Mesenchymal stem cell (in vitro differentiated cells and primary cell): ENCODE measurements around the gene PALLD.
A peak's percentile ranks its signal among the peaks of the same experiment; 100 is the strongest.

Source experiments
- DNase-seq: peaks from one replicate; pipeline ENCODE4 v3.0.0-alpha.2; 2013
- H2AFZ ChIP-seq: one replicate; pipeline ENCODE4 v1.6.1; 2013; ENCODE audit warnings: low read depth, mild to moderate bottlenecking, control low read depth, inconsistent platforms, low read length, moderate library complexity
- H2AK5ac ChIP-seq: 2 replicates; pipeline ENCODE4 v1.6.1; 2013; ENCODE audit warnings: low read length, moderate library complexity, mild to moderate bottlenecking, inconsistent platforms; ENCODE audit not compliant: severe bottlenecking
- H2BK120ac ChIP-seq: one replicate; pipeline ENCODE4 v1.6.1; 2013; ENCODE audit warnings: low read depth, mild to moderate bottlenecking, inconsistent platforms, low read length, moderate library complexity
- H2BK12ac ChIP-seq, 2 experiments: one replicate each; pipeline ENCODE4 v1.6.1; 2013; ENCODE audit warnings: inconsistent platforms in 2 of 2, low read length in 2 of 2, mild to moderate bottlenecking in 2 of 2, moderate library complexity in 2 of 2, control low read depth in 1 of 2
- H2BK15ac ChIP-seq: one replicate; pipeline ENCODE4 v1.6.1; 2013; ENCODE audit warnings: mild to moderate bottlenecking, low read depth, inconsistent platforms; ENCODE audit not compliant: poor library complexity, severe bottlenecking
- H2BK5ac ChIP-seq: 2 replicates; pipeline ENCODE4 v1.6.1; 2013; ENCODE audit warnings: low read depth, mild to moderate bottlenecking, low read length, control low read depth, inconsistent platforms; ENCODE audit not compliant: poor library complexity, severe bottlenecking
- H3K14ac ChIP-seq, 2 experiments: one replicate each; pipeline ENCODE4 v1.6.1; 2013; ENCODE audit warnings: inconsistent platforms in 2 of 2, low read length in 2 of 2, control low read depth in 1 of 2, mild to moderate bottlenecking in 1 of 2, moderate library complexity in 1 of 2
- H3K18ac ChIP-seq, 2 experiments: one replicate each; pipeline ENCODE4 v1.6.1; 2013; ENCODE audit warnings: inconsistent platforms in 2 of 2, low read length in 2 of 2, control low read depth in 1 of 2, low read depth in 1 of 2, mild to moderate bottlenecking in 1 of 2
- H3K23ac ChIP-seq, 2 experiments: one replicate each; pipeline ENCODE4 v1.6.1; 2013; ENCODE audit warnings: inconsistent platforms in 2 of 2, low read length in 2 of 2, mild to moderate bottlenecking in 2 of 2, moderate library complexity in 2 of 2, control low read depth in 1 of 2
- H3K27ac ChIP-seq: 2 replicates; pipeline ENCODE4 v1.5.1; 2013; ENCODE audit warnings: mild to moderate bottlenecking, moderate library complexity, low read length, control low read depth, inconsistent platforms; ENCODE audit not compliant: poor library complexity, severe bottlenecking
- H3K27me3 ChIP-seq, 2 experiments: 2 replicates each; pipeline versions ENCODE4 v1.6.1 to v1.7.0; 2013; ENCODE audit warnings: low read length in 2 of 2, mild to moderate bottlenecking in 2 of 2, moderate library complexity in 2 of 2, control low read depth in 1 of 2, inconsistent platforms in 1 of 2; ENCODE audit not compliant: control insufficient read depth in 1 of 2, insufficient read depth in 1 of 2
- H3K36me3 ChIP-seq, 2 experiments: 2 replicates each; pipeline versions ENCODE4 v1.6.1 to v1.7.0; 2013; ENCODE audit warnings: low read length in 2 of 2, control low read depth in 1 of 2, inconsistent platforms in 1 of 2, low read depth in 1 of 2, mild to moderate bottlenecking in 1 of 2; ENCODE audit not compliant: insufficient read depth in 2 of 2, control insufficient read depth in 1 of 2
- H3K4ac ChIP-seq, 2 experiments: one replicate each; pipeline ENCODE4 v1.6.1; 2013; ENCODE audit warnings: inconsistent platforms in 2 of 2, low read length in 2 of 2, mild to moderate bottlenecking in 2 of 2, moderate library complexity in 2 of 2, control low read depth in 1 of 2, low read depth in 1 of 2
- H3K4me1 ChIP-seq: 2 replicates; pipeline ENCODE4 v1.6.1; 2013; ENCODE audit warnings: low read depth, low read length, control low read depth; ENCODE audit not compliant: control insufficient read depth, insufficient read depth
- H3K4me2 ChIP-seq: 2 replicates; pipeline ENCODE4 v1.6.1; 2013; ENCODE audit warnings: low read length, mild to moderate bottlenecking, inconsistent platforms; ENCODE audit not compliant: poor library complexity, severe bottlenecking
- H3K4me3 ChIP-seq, 2 experiments: 2 replicates each; pipeline versions ENCODE4 v1.5.1 to v1.7.0; 2013; ENCODE audit warnings: low read length in 2 of 2, mild to moderate bottlenecking in 2 of 2, control low read depth in 1 of 2, low read depth in 1 of 2; ENCODE audit not compliant: insufficient read depth in 1 of 2
- H3K79me1 ChIP-seq: replicated peaks from 2 replicates; pipeline ENCODE4 v1.6.1; 2013; ENCODE audit warnings: mild to moderate bottlenecking, control low read depth, low read length, inconsistent platforms; ENCODE audit not compliant: poor library complexity, severe bottlenecking
- H3K9ac ChIP-seq: 2 replicates; pipeline ENCODE4 v1.7.0; 2013; ENCODE audit warnings: mild to moderate bottlenecking, low read length, moderate library complexity
- H3K9me3 ChIP-seq: 2 replicates; pipeline ENCODE4 v1.7.0; 2013; ENCODE audit warnings: mild to moderate bottlenecking, low read length; ENCODE audit not compliant: control insufficient read depth
- H4K8ac ChIP-seq: one replicate; pipeline ENCODE4 v1.6.1; 2013; ENCODE audit warnings: inconsistent platforms, mild to moderate bottlenecking, low read length, moderate library complexity
- H4K91ac ChIP-seq: one replicate; pipeline ENCODE4 v1.6.1; 2013; ENCODE audit warnings: mild to moderate bottlenecking, low read length, inconsistent platforms
- WGBS: methylation state at CpG from one replicate; pipeline ENCODE4 v1.1.7; 2013; ENCODE audit warnings: mixed read lengths; 5-methylcytosine and 5-hydroxymethylcytosine counted together

The PALLD gene

DNA sequence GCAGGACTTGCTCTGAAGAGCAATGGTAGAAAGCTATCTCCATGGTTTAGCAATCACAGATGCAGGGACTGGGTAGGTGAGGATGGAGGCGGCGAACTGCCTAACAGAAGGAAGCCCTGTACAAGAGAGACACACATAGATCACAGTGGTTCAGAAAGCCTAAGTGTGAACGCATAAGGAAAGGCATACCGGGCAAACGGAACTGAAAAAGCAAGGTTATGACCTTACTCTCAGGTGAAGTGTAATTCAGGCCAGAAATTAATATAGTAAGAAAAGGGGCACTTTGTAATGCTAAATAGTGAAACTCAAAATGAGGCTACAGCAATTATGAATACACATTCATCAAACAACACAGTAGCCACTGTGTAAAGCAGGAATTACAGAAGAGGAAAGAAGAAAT, 126.6 kb downstream of the PALLD start:
- no peak overlapping the region for H2BK120ac ChIP-seq
- H4K91ac ChIP-seq, result no peak overlapping the region
- H3K18ac ChIP-seq, result no peak overlapping the region
- 98% methylated on average over 5 of the region's 5 CpGs for WGBS
- no peak overlapping the region for H3K4me2 ChIP-seq
- no peak overlapping the region for H3K14ac ChIP-seq
- no peak overlapping the region for H2BK12ac ChIP-seq
- no peaks in the 10 kb centered on the region for H3K36me3 ChIP-seq
- H3K9ac ChIP-seq, result no peak overlapping the region
- no peak overlapping the region for H3K23ac ChIP-seq
- no peak overlapping the region for H2AFZ ChIP-seq
- no peaks in the 10 kb centered on the region for H3K9me3 ChIP-seq
- DNase-seq, result no peak
- H4K8ac ChIP-seq, result peak overlapping the region; percentile 64
- no peaks in the 10 kb centered on the region for H3K79me1 ChIP-seq
- no peaks in the 10 kb centered on the region for H3K27me3 ChIP-seq
- no peak overlapping the region for H2BK5ac ChIP-seq
- no peak overlapping the region for H3K4ac ChIP-seq
- no peak overlapping the region for H3K4me3 ChIP-seq
- peaks cover 8% of the 10 kb centered on the region for H3K4me1 ChIP-seq
- no peak overlapping the region for H2BK15ac ChIP-seq
- no peak overlapping the region for H3K27ac ChIP-seq
- H2AK5ac ChIP-seq, result peak overlapping the region; percentile 91

DNA sequence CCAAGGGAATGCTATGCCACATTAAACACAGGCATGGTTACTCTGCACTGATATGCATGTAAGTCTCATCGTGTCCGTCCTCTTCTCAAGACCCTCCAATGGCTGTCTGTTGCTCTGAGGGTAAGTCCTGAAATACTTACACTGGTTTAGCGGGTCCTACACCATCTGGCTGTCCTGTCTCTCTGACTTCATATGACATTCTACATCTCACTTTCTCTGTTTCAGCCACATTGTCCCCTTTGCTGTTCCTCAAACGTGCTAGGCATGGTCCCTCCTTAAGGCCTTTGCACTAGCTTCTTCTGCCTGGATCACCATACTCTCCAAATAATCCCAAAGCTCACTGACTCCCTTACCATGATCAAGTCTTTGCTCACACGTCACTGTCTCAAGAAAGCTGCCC, 131.4 kb downstream of the PALLD start:
- Histone ChIP-seq H2BK12ac (no peak overlapping the region), H2BK15ac (peak overlapping the region; percentile 3), H3K27me3 (no peaks in the 10 kb centered on the region), H3K4me2 (no peak overlapping the region), H3K4me1 (peaks cover 3% of the 10 kb centered on the region), H3K4me3 (no peak overlapping the region), H4K91ac (no peak overlapping the region), H2BK120ac (no peak overlapping the region), H3K36me3 (no peaks in the 10 kb centered on the region), H3K23ac (no peak overlapping the region), H3K9ac (no peak overlapping the region), H3K79me1 (no peaks in the 10 kb centered on the region), H3K4ac (no peak overlapping the region), H3K14ac (no peak overlapping the region), H4K8ac (no peak overlapping the region), H3K27ac (no peak overlapping the region), H2AK5ac (no peak overlapping the region), H3K9me3 (no peaks in the 10 kb centered on the region), H2BK5ac (no peak overlapping the region), H2AFZ (no peak overlapping the region), H3K18ac (no peak overlapping the region)
- DNase-seq, result no peak
- 95% methylated on average over 5 of the region's 5 CpGs for WGBS

DNA sequence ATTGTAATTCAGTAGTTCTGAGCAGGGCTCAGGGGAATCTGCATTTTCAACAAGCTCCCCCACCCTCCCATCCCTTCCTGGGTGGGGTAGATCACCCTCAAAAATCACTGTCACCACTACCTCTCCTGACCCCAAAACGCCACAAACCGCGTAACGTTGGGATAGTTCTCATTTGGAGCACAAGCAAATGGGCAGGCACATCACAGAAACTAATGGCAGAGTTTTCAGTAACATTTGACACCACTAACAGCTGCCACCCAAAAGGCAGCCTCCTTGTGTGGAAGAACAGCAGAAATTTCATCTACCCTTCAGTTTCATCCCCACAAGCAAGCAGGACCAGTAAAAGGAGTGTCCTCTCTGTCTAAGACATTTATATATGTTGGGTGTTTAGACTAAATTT, 132.7 kb downstream of the PALLD start:
- peaks cover 2% of the 10 kb centered on the region for H3K4me1 ChIP-seq
- no peak overlapping the region for H3K18ac ChIP-seq
- no peak overlapping the region for H2AFZ ChIP-seq
- no peak overlapping the region for H4K91ac ChIP-seq
- 85% methylated on average over 4 of the region's 4 CpGs for WGBS
- no peaks in the 10 kb centered on the region for H3K27me3 ChIP-seq
- no peak overlapping the region for H2BK15ac ChIP-seq
- H3K14ac ChIP-seq, result no peak overlapping the region
- no peak overlapping the region for H3K4me2 ChIP-seq
- no peaks in the 10 kb centered on the region for H3K79me1 ChIP-seq
- no peak overlapping the region for H2BK5ac ChIP-seq
- no peak overlapping the region for H3K4me3 ChIP-seq
- H2BK120ac ChIP-seq, result no peak overlapping the region
- H4K8ac ChIP-seq, result no peak overlapping the region
- no peak overlapping the region for H3K23ac ChIP-seq
- H3K36me3 ChIP-seq, result no peaks in the 10 kb centered on the region
- no peak overlapping the region for H3K27ac ChIP-seq
- no peak for DNase-seq
- H3K9me3 ChIP-seq, result no peaks in the 10 kb centered on the region
- H3K4ac ChIP-seq, result no peak overlapping the region
- H2AK5ac ChIP-seq, result peak overlapping the region; percentile 3
- H3K9ac ChIP-seq, result no peak overlapping the region
- no peak overlapping the region for H2BK12ac ChIP-seq

DNA sequence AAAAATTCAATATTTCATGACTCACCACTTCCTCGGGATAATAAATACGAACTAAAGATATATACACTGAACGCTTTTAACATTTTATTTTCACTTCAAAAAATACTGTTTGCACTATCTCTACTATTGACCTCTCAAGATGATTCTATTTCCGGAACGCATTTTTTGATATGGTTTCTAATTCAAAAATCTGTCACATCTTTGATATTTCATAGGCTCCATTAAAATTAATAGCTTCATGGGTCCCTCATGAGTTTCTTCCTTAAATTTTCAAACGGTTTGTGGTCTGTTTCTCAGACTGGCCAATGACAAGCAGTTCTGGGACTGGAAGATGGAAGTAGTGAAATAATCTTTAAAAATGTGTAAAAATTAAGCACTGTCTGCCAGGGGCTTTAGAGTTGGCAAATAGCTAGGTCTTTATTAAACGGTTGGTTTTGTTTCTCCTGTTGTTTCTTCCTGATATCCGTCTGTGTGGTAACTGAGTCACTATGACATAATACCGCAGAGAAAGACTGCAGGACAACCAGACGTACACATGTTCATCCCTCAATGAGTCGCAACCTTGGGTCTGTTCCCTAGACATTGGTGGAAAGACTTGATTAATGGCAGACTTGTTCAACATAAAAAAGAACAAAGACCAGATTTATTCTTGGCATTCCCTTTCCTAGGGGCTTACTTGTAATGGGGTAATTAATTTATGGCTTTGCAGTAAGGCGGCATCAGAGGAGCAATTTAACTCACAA, 133.8 kb downstream of the PALLD start:
- Histone ChIP-seq H2AFZ (peak overlapping the region; percentile 30), H3K9me3 (no peaks in the 10 kb centered on the region), H2AK5ac (no peak overlapping the region), H3K18ac (no peak overlapping the region), H3K79me1 (no peaks in the 10 kb centered on the region), H4K8ac (no peak overlapping the region), H3K14ac (no peak overlapping the region), H3K4ac (no peak overlapping the region), H3K4me1 (peaks cover 8% of the 10 kb centered on the region), H3K23ac (no peak overlapping the region), H2BK15ac (no peak overlapping the region), H3K4me3 (peak overlapping the region in 1 of 2 experiments; percentile 83), H3K27me3 (no peaks in the 10 kb centered on the region), H3K9ac (peak overlapping the region; percentile 81), H3K27ac (peak overlapping the region; percentile 10), H4K91ac (no peak overlapping the region), H2BK12ac (no peak overlapping the region), H3K4me2 (peak overlapping the region; percentile 66), H3K36me3 (no peaks in the 10 kb centered on the region), H2BK5ac (no peak overlapping the region), H2BK120ac (no peak overlapping the region)
- 49% methylated on average over 11 of the region's 12 CpGs for WGBS
- peak; percentile 72 for DNase-seq
